Neutrophil (primary cell): ENCODE results near the gene NFKBIE.
"Not testable (repeated sequence)": the region's sequence is repeated elsewhere in the genome, so short reads cannot be mapped to it uniquely, and the experiment has no call there.

Source experiments
- H3K27ac ChIP-seq: fragments of 200-600 bp; sonication (generic); 2 replicates; pipeline ENCODE4 v1.5.1; 2016; ENCODE audit warnings: mild to moderate bottlenecking, moderate library complexity
- H3K27me3 ChIP-seq: fragments of 200-600 bp; sonication (generic); 2 replicates; pipeline ENCODE4 v1.6.0; 2016; ENCODE audit warnings: mild to moderate bottlenecking
- H3K36me3 ChIP-seq: fragments of 200-600 bp; sonication (generic); 2 replicates; pipeline ENCODE4 v1.5.1; 2017
- H3K4me1 ChIP-seq, 2 experiments: fragments of 200-600 bp in 1 of 2; sonication (generic) in 1 of 2; 1 replicate in 1 of 2; 2 replicates in 1 of 2; pipeline versions ENCODE4 v1.5.1 to v1.6.1; 2013 to 2016; ENCODE audit warnings: low read depth in 1 of 2, low read length in 1 of 2, mild to moderate bottlenecking in 1 of 2, moderate library complexity in 1 of 2; ENCODE audit not compliant: control insufficient read depth in 1 of 2, insufficient read depth in 1 of 2
- H3K4me3 ChIP-seq, 2 experiments: fragments of 200-600 bp in 1 of 2; sonication (generic) in 1 of 2; 1 replicate in 1 of 2; 2 replicates in 1 of 2; pipeline ENCODE4 v1.5.1; 2013 to 2016; ENCODE audit warnings: low read depth in 1 of 2, low read length in 1 of 2, mild to moderate bottlenecking in 1 of 2, moderate library complexity in 1 of 2
- H3K9me3 ChIP-seq: fragments of 200-600 bp; sonication (generic); 2 replicates; pipeline ENCODE4 v1.5.1; 2016
- CTCF ChIP-seq: fragments of 200-600 bp; sonication (generic); IDR thresholded peaks from 2 replicates; pipeline ENCODE4 v1.5.1; 2016; ENCODE audit warnings: antibody characterized with exemption

Gene NFKBIE

GRCh38 chr6:44265007-44265721 lies at the start of gene NFKBIE:
TSS of gene NFKBIE (minus strand) at chr6:44265551. CDS start at chr6:44265346, 205 bp downstream.
- TF ChIP-seq CTCF: peak; percentile 35
- H3K4me3 ChIP-seq: peak within 1 kb of the TSS; percentile 74 to 77
- no peaks in the 10 kb centered on the region for H3K9me3 ChIP-seq
- peaks cover 7% of the 10 kb centered on the region for H3K36me3 ChIP-seq
- peaks cover 42 to 47% of the 10 kb centered on the region in 2 experiments for H3K4me1 ChIP-seq
- peak within 1 kb of the TSS; percentile 85 for H3K27ac ChIP-seq
- peaks cover 19% of the 10 kb centered on the region for H3K27me3 ChIP-seq

- Histone ChIP-seq H3K4me1 (peaks cover 25 to 33% of the 10 kb centered on the region in 2 experiments), H3K27me3 (peaks cover 13% of the 10 kb centered on the region), H3K36me3 (peaks cover 13% of the 10 kb centered on the region)
- H3K4me3 ChIP-seq, H3K27ac ChIP-seq, H3K9me3 ChIP-seq: not testable (repeated sequence)
These were observed 49.3 kb upstream of the NFKBIE start for GRCh38 chr6:44314657-44315056.

- Histone ChIP-seq H3K27me3 (no peaks in the 10 kb centered on the region), H3K36me3 (peaks cover 28% of the 10 kb centered on the region)
- TF ChIP-seq CTCF: peak; percentile 90
These were observed 47.8 kb upstream of the NFKBIE start, which contains the start of gene AARS2 for GRCh38 chr6:44312901-44313788. TSS of gene AARS2 (minus strand) at chr6:44313347. CDS start at chr6:44313323, 24 bp downstream.

GRCh38 chr6:44311767-44312166 lies 46.4 kb upstream of the NFKBIE start:
- no peak for TF ChIP-seq CTCF
- Histone ChIP-seq H3K4me1 (peaks cover 25 to 28% of the 10 kb centered on the region in 2 experiments), H3K4me3 (no peak overlapping the region), H3K9me3 (no peaks in the 10 kb centered on the region), H3K27me3 (no peaks in the 10 kb centered on the region), H3K36me3 (peaks cover 42% of the 10 kb centered on the region), H3K27ac (no peak overlapping the region)

More at GRCh38 chr6:44312901-44313788, 47.8 kb upstream of the NFKBIE start, which contains the start of gene AARS2:
- Histone ChIP-seq H3K27ac (peak within 1 kb of the TSS; percentile 67), H3K9me3 (no peaks in the 10 kb centered on the region), H3K4me1 (peaks cover 25 to 33% of the 10 kb centered on the region in 2 experiments), H3K4me3 (peak within 1 kb of the TSS; percentile 81 to 89)

- H3K4me1 ChIP-seq: peaks cover 21 to 23% of the 10 kb centered on the region in 2 experiments
- TF ChIP-seq CTCF: no peak
- peaks cover 46% of the 10 kb centered on the region for H3K36me3 ChIP-seq
- H3K27me3 ChIP-seq: no peaks in the 10 kb centered on the region
- no peaks in the 10 kb centered on the region for H3K9me3 ChIP-seq
- H3K4me3 ChIP-seq: no peak overlapping the region
- H3K27ac ChIP-seq: no peak overlapping the region
These were observed 46.0 kb upstream of the NFKBIE start for GRCh38 chr6:44311304-44311703.
